Astrocyte (in vitro differentiated cells and primary cell): ENCODE data around the gene TTC13. TPM values are rescaled to one million over a fixed set of nuclear protein-coding genes. Genes with fewer than 3 reads are reported as not detected.
A peak's percentile ranks its signal among the peaks of the same experiment; 100 is the strongest.

Experiments used
- DNase-seq: peaks from one replicate; pipeline ENCODE4 v3.0.0-alpha.2; 2010; ENCODE audit warnings: low read depth
- FAIRE-seq: peaks from 2 replicates; lab custom pipeline; 2011; peaks lifted over from hg19 to GRCh38; lab: Jason Lieb, UNC
- H2AFZ ChIP-seq: 2 replicates; pipeline ENCODE4 v1.6.0; 2012; ENCODE audit warnings: low read depth, low read length, inconsistent platforms
- H3K27ac ChIP-seq: 2 replicates; pipeline ENCODE4 v1.5.1; 2011; ENCODE audit warnings: low read depth, low read length, inconsistent platforms
- H3K27me3 ChIP-seq: 2 replicates; pipeline ENCODE4 v1.6.0; 2011; ENCODE audit warnings: low read length, inconsistent platforms; ENCODE audit not compliant: insufficient read depth
- H3K36me3 ChIP-seq: 2 replicates; pipeline ENCODE4 v1.5.1; 2011; ENCODE audit warnings: low read length, inconsistent platforms; ENCODE audit not compliant: insufficient read depth
- H3K4me1 ChIP-seq: 2 replicates; pipeline ENCODE4 v1.5.1; 2011; ENCODE audit warnings: low read length, inconsistent platforms; ENCODE audit not compliant: insufficient read depth
- H3K4me2 ChIP-seq: 2 replicates; pipeline ENCODE4 v1.6.0; 2012; ENCODE audit warnings: low read length, inconsistent platforms
- H3K4me3 ChIP-seq: 2 replicates; pipeline ENCODE4 v1.5.1; 2011; ENCODE audit warnings: low read depth, mild to moderate bottlenecking, low read length, inconsistent platforms; ENCODE audit not compliant: insufficient read depth
- H3K79me2 ChIP-seq: 2 replicates; pipeline ENCODE4 v1.6.0; 2012; ENCODE audit warnings: mild to moderate bottlenecking, low read length, inconsistent platforms; ENCODE audit not compliant: insufficient read depth
- H3K9ac ChIP-seq: 2 replicates; pipeline ENCODE4 v1.6.0; 2012; ENCODE audit warnings: mild to moderate bottlenecking, low read length, inconsistent platforms
- H3K9me3 ChIP-seq: 2 replicates; pipeline ENCODE4 v1.5.1; 2012; ENCODE audit warnings: low read depth, mild to moderate bottlenecking, low read length, inconsistent platforms; ENCODE audit not compliant: insufficient read depth
- H4K20me1 ChIP-seq: 2 replicates; pipeline ENCODE4 v1.6.0; 2012; ENCODE audit warnings: low read length, inconsistent platforms; ENCODE audit not compliant: insufficient read depth
- H3K27ac Mint-ChIP-seq: one replicate; pipeline ENCODE4 v1.8.0; 2021; ENCODE audit warnings: mild to moderate bottlenecking, mixed read lengths; ENCODE audit not compliant: unreplicated experiment
- H3K27me3 Mint-ChIP-seq: one replicate; pipeline ENCODE4 v1.8.0; 2021; ENCODE audit warnings: low read depth, mixed read lengths; ENCODE audit not compliant: unreplicated experiment
- H3K36me3 Mint-ChIP-seq: one replicate; pipeline ENCODE4 v1.8.0; 2021; ENCODE audit warnings: low read depth, mixed read lengths; ENCODE audit not compliant: unreplicated experiment
- H3K4me1 Mint-ChIP-seq: one replicate; pipeline ENCODE4 v1.8.0; 2021; ENCODE audit warnings: low read depth, mixed read lengths; ENCODE audit not compliant: unreplicated experiment
- H3K4me3 Mint-ChIP-seq: one replicate; pipeline ENCODE4 v1.8.0; 2021; ENCODE audit warnings: mild to moderate bottlenecking, moderate library complexity, mixed read lengths; ENCODE audit not compliant: unreplicated experiment
- H3K9me3 Mint-ChIP-seq: one replicate; pipeline ENCODE4 v1.8.0; 2021; ENCODE audit warnings: mild to moderate bottlenecking, mixed read lengths; ENCODE audit not compliant: unreplicated experiment
- EZH2 ChIP-seq: IDR thresholded peaks from 2 replicates; pipeline ENCODE4 v1.6.1; 2012; ENCODE audit warnings: mild to moderate bottlenecking, low read length, inconsistent platforms; ENCODE audit not compliant: insufficient read depth
- total RNA-seq: library from RNA; stranded (reverse); gene quantifications from 2 replicates; pipeline ENCODE4 v1.2.1, GENCODE V29; 2021
- TF ChIP-seq, protein P1 (sequence below): IDR thresholded peaks from 2 replicates; pipeline ENCODE4 v1.5.1; 2011; ENCODE audit warnings: low read depth, mild to moderate bottlenecking, inconsistent platforms, low read length, moderate library complexity; ENCODE audit not compliant: insufficient read depth

TTC13 gene
- total RNA-seq, 1 donor from 2014 or later, result 13.0 TPM

DNA sequence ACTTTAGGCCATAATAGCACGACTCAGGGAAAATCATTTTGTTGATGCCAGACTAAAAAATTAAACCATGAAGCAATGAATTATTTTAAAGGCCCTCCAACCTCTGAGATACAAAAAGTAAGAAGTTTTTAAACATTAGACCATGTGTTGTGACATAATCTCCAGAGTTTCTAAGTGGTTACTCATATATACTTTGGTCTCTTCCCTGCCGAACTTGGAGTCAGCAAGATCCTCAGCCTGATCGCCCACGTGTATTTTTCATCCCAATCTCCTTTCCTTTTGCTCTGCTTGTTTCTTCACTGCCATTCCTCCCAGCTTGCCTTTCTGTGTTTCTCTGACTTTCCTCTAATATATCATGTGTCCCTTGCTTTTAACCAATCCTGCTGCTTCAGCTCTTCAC is 4.0 kb upstream of the TTC13 start:
- no peaks in the 10 kb centered on the region for H3K36me3 Mint-ChIP-seq
- H3K27me3 Mint-ChIP-seq, result no peaks in the 10 kb centered on the region
- Histone ChIP-seq H2AFZ (no peak overlapping the region), H3K4me3 (no peak overlapping the region), H4K20me1 (no peaks in the 10 kb centered on the region), H3K4me1 (peaks cover 8% of the 10 kb centered on the region), H3K36me3 (peaks cover 5% of the 10 kb centered on the region), H3K27ac (no peak overlapping the region), H3K27me3 (no peaks in the 10 kb centered on the region), H3K9me3 (no peaks in the 10 kb centered on the region), H3K79me2 (peaks cover 33% of the 10 kb centered on the region), H3K9ac (no peak overlapping the region), H3K4me2 (no peak overlapping the region)
- TF ChIP-seq, protein P1, sequence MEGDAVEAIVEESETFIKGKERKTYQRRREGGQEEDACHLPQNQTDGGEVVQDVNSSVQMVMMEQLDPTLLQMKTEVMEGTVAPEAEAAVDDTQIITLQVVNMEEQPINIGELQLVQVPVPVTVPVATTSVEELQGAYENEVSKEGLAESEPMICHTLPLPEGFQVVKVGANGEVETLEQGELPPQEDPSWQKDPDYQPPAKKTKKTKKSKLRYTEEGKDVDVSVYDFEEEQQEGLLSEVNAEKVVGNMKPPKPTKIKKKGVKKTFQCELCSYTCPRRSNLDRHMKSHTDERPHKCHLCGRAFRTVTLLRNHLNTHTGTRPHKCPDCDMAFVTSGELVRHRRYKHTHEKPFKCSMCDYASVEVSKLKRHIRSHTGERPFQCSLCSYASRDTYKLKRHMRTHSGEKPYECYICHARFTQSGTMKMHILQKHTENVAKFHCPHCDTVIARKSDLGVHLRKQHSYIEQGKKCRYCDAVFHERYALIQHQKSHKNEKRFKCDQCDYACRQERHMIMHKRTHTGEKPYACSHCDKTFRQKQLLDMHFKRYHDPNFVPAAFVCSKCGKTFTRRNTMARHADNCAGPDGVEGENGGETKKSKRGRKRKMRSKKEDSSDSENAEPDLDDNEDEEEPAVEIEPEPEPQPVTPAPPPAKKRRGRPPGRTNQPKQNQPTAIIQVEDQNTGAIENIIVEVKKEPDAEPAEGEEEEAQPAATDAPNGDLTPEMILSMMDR, result no peak
- no peak for TF ChIP-seq EZH2
- peaks cover 15% of the 10 kb centered on the region for H3K4me1 Mint-ChIP-seq
- no peaks in the 10 kb centered on the region for H3K9me3 Mint-ChIP-seq
- no peak for FAIRE-seq
- no peak overlapping the region for H3K27ac Mint-ChIP-seq
- DNase-seq, result peak; percentile 57
- no peak overlapping the region for H3K4me3 Mint-ChIP-seq

DNA sequence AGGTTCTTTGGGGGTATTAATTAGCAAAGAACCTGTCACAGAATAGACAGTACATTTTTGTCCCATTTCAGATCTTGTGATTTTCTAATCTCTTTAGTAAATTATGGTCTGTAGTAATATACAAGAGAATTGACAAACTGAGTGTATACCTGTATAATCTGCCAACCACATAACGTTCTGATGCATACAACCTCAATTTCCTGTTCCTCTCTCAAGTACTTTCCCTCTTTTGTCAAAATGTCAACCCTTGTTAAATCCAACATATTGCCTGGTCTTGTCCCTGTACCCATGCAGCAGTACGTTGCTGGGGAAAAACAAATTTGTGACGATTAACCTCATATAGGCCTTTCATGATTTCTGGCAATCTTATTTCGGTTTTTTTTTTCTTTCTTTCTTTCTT is 1.3 kb upstream of the TTC13 start:
- Histone ChIP-seq H4K20me1 (peaks cover 3% of the 10 kb centered on the region), H2AFZ (no peak overlapping the region), H3K9ac (peak overlapping the region; percentile 85), H3K36me3 (peaks cover 5% of the 10 kb centered on the region), H3K27ac (no peak overlapping the region), H3K4me3 (peak overlapping the region; percentile 95), H3K79me2 (peaks cover 33% of the 10 kb centered on the region), H3K27me3 (no peaks in the 10 kb centered on the region), H3K9me3 (no peaks in the 10 kb centered on the region), H3K4me1 (peaks cover 5% of the 10 kb centered on the region), H3K4me2 (peak overlapping the region; percentile 95)
- no peak for FAIRE-seq
- no peaks in the 10 kb centered on the region for H3K36me3 Mint-ChIP-seq
- DNase-seq, result no peak
- TF ChIP-seq EZH2, result no peak
- TF ChIP-seq, protein P1, result no peak
- H3K9me3 Mint-ChIP-seq, result no peaks in the 10 kb centered on the region
- H3K4me1 Mint-ChIP-seq, result peaks cover 7% of the 10 kb centered on the region
- H3K27me3 Mint-ChIP-seq, result no peaks in the 10 kb centered on the region
- H3K27ac Mint-ChIP-seq, result no peak overlapping the region
- no peak overlapping the region for H3K4me3 Mint-ChIP-seq

DNA sequence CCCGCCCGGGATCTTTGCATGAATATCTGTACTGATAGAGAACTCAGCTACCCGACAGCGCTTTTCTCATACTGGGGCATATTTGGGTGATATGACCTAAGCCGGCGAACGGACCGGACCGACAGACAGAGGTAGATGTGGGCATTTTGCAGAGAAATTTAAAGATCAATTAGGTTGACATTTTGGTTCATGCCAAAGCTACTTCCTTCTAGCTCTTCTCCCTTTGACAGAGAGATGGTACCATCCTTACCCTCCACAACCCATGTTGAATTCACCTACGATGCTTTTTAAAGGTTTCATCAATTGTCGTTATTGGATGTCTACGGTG is 692 bp upstream of the TTC13 start:
- DNase-seq, result no peak
- H3K27ac ChIP-seq, result peak overlapping the region; percentile 23
- H3K9ac ChIP-seq, result peak overlapping the region; percentile 85
- peak overlapping the region; percentile 98 for H2AFZ ChIP-seq
- H3K4me2 ChIP-seq, result peak overlapping the region; percentile 95
- FAIRE-seq, result no peak
- Mint-ChIP-seq H3K4me3 (no peak overlapping the region), H3K27ac (peak overlapping the region; percentile 44), H3K9me3 (no peaks in the 10 kb centered on the region), H3K36me3 (no peaks in the 10 kb centered on the region), H3K27me3 (no peaks in the 10 kb centered on the region), H3K4me1 (peaks cover 7% of the 10 kb centered on the region)
- H3K9me3 ChIP-seq, result no peaks in the 10 kb centered on the region
- TF ChIP-seq, protein P1, result no peak
- TF ChIP-seq EZH2, result no peak
- peaks cover 5% of the 10 kb centered on the region for H3K36me3 ChIP-seq
- peak overlapping the region; percentile 95 for H3K4me3 ChIP-seq
- peaks cover 3% of the 10 kb centered on the region for H4K20me1 ChIP-seq
- H3K27me3 ChIP-seq, result no peaks in the 10 kb centered on the region
- H3K79me2 ChIP-seq, result peaks cover 33% of the 10 kb centered on the region
- H3K4me1 ChIP-seq, result peaks cover 5% of the 10 kb centered on the region
